Keratinocyte (primary cell): ENCODE measurements around the gene GJA9. TPM values are rescaled to one million over a fixed set of nuclear protein-coding genes. Genes with fewer than 3 reads are reported as not detected.

Source experiments
- DNase-seq: peaks from one replicate; pipeline ENCODE4 v3.0.0-alpha.2; 2011; ENCODE audit warnings: low read depth, missing footprints, low spot score
- FAIRE-seq: peaks from 2 replicates; lab custom pipeline; 2011; peaks lifted over from hg19 to GRCh38; lab: Jason Lieb, UNC
- H2AFZ ChIP-seq: 2 replicates; pipeline ENCODE4 v1.6.0; 2012; ENCODE audit warnings: low read length, control low read depth, inconsistent platforms; ENCODE audit not compliant: control insufficient read depth
- H3K27ac ChIP-seq: 2 replicates; pipeline ENCODE4 v1.5.1; 2011; ENCODE audit warnings: low read length; ENCODE audit not compliant: control insufficient read depth, insufficient read depth
- H3K27me3 ChIP-seq: 3 replicates; pipeline ENCODE4 v1.6.0; 2011; ENCODE audit warnings: low read length; ENCODE audit not compliant: control insufficient read depth, insufficient read depth; ENCODE audit errors: extremely low read depth
- H3K36me3 ChIP-seq, 2 experiments: 2 replicates in 1 of 2; 3 replicates in 1 of 2; pipeline ENCODE4 v1.5.1; 2011; ENCODE audit warnings: low read length in 2 of 2, mild to moderate bottlenecking in 1 of 2; ENCODE audit not compliant: control insufficient read depth in 2 of 2, insufficient read depth in 2 of 2; ENCODE audit errors: extremely low read depth in 1 of 2
- H3K4me1 ChIP-seq: 3 replicates; pipeline ENCODE4 v1.5.1; 2011; ENCODE audit warnings: low read length; ENCODE audit not compliant: control insufficient read depth, insufficient read depth; ENCODE audit errors: extremely low read depth
- H3K4me2 ChIP-seq: 3 replicates; pipeline ENCODE4 v1.6.0; 2011; ENCODE audit warnings: low read depth, low read length; ENCODE audit not compliant: control insufficient read depth, insufficient read depth; ENCODE audit errors: extremely low read depth
- H3K4me3 ChIP-seq, 3 experiments: fragments of 200-600 bp in 1 of 3; sonication (generic) in 1 of 3; 2 replicates in 2 of 3; 3 replicates in 1 of 3; pipeline ENCODE4 v1.5.1; 2011 to 2016; ENCODE audit warnings: low read length in 3 of 3, mild to moderate bottlenecking in 3 of 3, control low read depth in 2 of 3, inconsistent platforms in 1 of 3, low read depth in 1 of 3, mixed read lengths in 1 of 3, mixed run types in 1 of 3, moderate library complexity in 1 of 3; ENCODE audit not compliant: control insufficient read depth in 2 of 3, insufficient read depth in 2 of 3; ENCODE audit errors: extremely low read depth in 1 of 3
- H3K79me2 ChIP-seq: 2 replicates; pipeline ENCODE4 v1.6.0; 2012; ENCODE audit warnings: low read length; ENCODE audit not compliant: control insufficient read depth, insufficient read depth
- H3K9ac ChIP-seq: 3 replicates; pipeline ENCODE4 v1.6.0; 2011; ENCODE audit warnings: low read length; ENCODE audit not compliant: control insufficient read depth, insufficient read depth; ENCODE audit errors: extremely low read depth
- H3K9me1 ChIP-seq: 3 replicates; pipeline ENCODE4 v1.6.0; 2011; ENCODE audit warnings: low read length; ENCODE audit not compliant: control insufficient read depth, insufficient read depth; ENCODE audit errors: extremely low read depth
- H3K9me3 ChIP-seq: 2 replicates; pipeline ENCODE4 v1.5.1; 2012; ENCODE audit warnings: low read depth, low read length; ENCODE audit not compliant: control insufficient read depth
- H4K20me1 ChIP-seq: 3 replicates; pipeline ENCODE4 v1.6.0; 2011; ENCODE audit warnings: low read length; ENCODE audit not compliant: control insufficient read depth, insufficient read depth; ENCODE audit errors: extremely low read depth
- EZH2 ChIP-seq: IDR thresholded peaks from one replicate; pipeline ENCODE4 v1.6.1; 2012; ENCODE audit warnings: inconsistent platforms, mild to moderate bottlenecking, low read length, moderate library complexity
- dilution Hi-C: fragments of 300-500 bp; cut with MboI; formaldehyde crosslinking; loops from one replicate; pipeline ENCODE4 v1.7.0; 2020; ENCODE audit warnings: low sequenced_read_pairs; ENCODE audit not compliant: extremely low pct_ligation_motif_present
- polyA plus RNA-seq, 5 experiments: library from polyadenylated mRNA; depleted of rRNA in 3 of 5; stranded (reverse) in 3 of 5; stranded (forward) in 1 of 5; unstranded in 1 of 5; fragments of >200 nt; gene quantifications; 1 replicate in 1 of 5; 2 replicates in 3 of 5; 3 replicates in 1 of 5; pipeline versions ENCODE4 v1.2.1 to v1.2.3, GENCODE V29; 2011 to 2012; ENCODE audit warnings: missing spikeins in 2 of 5, low read depth in 1 of 5, low replicate concordance in 1 of 5
- TF ChIP-seq, protein P1 (sequence below), 3 experiments: IDR thresholded peaks in 1 of 3; conservative IDR thresholded peaks in 1 of 3; optimal IDR thresholded peaks in 1 of 3; 2 replicates in 2 of 3; 3 replicates in 1 of 3; pipeline versions ENCODE3 to v1.5.1; 2011; ENCODE audit warnings: low read length in 3 of 3, mild to moderate bottlenecking in 3 of 3, moderate library complexity in 2 of 3, control low read depth in 1 of 3, inconsistent platforms in 1 of 3; ENCODE audit not compliant: insufficient read depth in 2 of 3; ENCODE audit errors: extremely low read depth in 1 of 3

Gene GJA9
- polyA plus RNA-seq, 1 donor (not counting 4 experiments of a cell fraction or from before 2014, with no cell fraction given): 0.38 TPM

DNA sequence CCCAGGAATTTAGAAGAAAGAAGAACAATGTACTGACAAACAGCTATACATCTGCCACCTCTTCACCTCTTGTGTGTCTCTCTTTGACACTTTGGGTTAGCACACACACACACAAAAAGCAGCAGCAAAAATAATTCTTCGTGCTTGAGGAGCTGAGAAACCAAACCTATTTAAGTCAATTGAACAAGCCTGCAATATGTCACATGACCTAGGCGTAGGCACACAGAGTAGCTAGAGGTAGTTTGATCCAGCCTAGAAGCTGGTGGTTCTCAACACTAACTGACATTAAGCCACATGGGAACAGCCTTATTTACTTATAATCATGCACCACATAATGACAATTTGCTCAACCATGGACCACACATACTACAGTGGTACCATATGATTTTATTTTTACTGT, 54.1 kb downstream of the GJA9 start:
- dilution Hi-C loops: no loop called here
- H3K36me3 ChIP-seq: no peaks in the 10 kb centered on the region
- H2AFZ ChIP-seq: no peak overlapping the region
- no peak overlapping the region for H3K4me3 ChIP-seq
- DNase-seq (no peak), FAIRE-seq (no peak)
- no peaks in the 10 kb centered on the region for H3K9me3 ChIP-seq
- H3K27me3 ChIP-seq: peaks cover 3% of the 10 kb centered on the region
- H3K9ac ChIP-seq: no peak overlapping the region
- H3K4me2 ChIP-seq: no peak overlapping the region
- H3K9me1 ChIP-seq: no peaks in the 10 kb centered on the region
- H3K4me1 ChIP-seq: no peaks in the 10 kb centered on the region
- no peak overlapping the region for H3K27ac ChIP-seq
- TF ChIP-seq, protein P1, sequence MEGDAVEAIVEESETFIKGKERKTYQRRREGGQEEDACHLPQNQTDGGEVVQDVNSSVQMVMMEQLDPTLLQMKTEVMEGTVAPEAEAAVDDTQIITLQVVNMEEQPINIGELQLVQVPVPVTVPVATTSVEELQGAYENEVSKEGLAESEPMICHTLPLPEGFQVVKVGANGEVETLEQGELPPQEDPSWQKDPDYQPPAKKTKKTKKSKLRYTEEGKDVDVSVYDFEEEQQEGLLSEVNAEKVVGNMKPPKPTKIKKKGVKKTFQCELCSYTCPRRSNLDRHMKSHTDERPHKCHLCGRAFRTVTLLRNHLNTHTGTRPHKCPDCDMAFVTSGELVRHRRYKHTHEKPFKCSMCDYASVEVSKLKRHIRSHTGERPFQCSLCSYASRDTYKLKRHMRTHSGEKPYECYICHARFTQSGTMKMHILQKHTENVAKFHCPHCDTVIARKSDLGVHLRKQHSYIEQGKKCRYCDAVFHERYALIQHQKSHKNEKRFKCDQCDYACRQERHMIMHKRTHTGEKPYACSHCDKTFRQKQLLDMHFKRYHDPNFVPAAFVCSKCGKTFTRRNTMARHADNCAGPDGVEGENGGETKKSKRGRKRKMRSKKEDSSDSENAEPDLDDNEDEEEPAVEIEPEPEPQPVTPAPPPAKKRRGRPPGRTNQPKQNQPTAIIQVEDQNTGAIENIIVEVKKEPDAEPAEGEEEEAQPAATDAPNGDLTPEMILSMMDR (optimal IDR thresholded peaks at IDR 0.05 in 1 of 3, IDR thresholded peaks at IDR 0.05 in 1 of 3, conservative IDR thresholded peaks at IDR 0.05 in 1 of 3; ENCODE audit: extremely low read depth in 1 of 3, insufficient read depth in 2 of 3, low read length in 3 of 3): no peak
- TF ChIP-seq EZH2: no peak
- H3K79me2 ChIP-seq: no peaks in the 10 kb centered on the region
- no peaks in the 10 kb centered on the region for H4K20me1 ChIP-seq

DNA sequence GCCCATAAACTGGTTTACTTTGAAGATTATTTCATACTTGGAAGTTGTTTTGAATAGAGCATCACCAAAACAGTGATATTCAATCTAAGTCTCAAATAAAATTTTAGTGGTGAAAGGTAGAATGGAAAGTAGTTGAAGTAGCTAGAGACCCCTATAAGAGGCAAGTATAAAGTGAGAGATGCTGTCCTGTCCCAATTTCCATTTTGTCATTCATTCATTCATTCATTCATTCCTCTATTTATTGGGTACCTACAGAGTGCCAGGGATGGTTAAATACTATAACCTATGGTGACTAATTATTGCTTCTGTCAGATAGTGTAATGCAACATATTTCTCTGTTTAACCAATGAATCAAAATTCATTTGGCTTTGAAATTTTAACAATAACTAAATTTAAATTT, 54.5 kb downstream of the GJA9 start:
- FAIRE-seq (no peak), DNase-seq (no peak)
- Histone ChIP-seq H4K20me1 (no peaks in the 10 kb centered on the region), H2AFZ (no peak overlapping the region), H3K4me1 (no peaks in the 10 kb centered on the region), H3K9me1 (no peaks in the 10 kb centered on the region), H3K27me3 (peaks cover 3% of the 10 kb centered on the region), H3K4me2 (no peak overlapping the region), H3K27ac (no peak overlapping the region), H3K4me3 (no peak overlapping the region), H3K9me3 (no peaks in the 10 kb centered on the region), H3K9ac (no peak overlapping the region), H3K79me2 (no peaks in the 10 kb centered on the region), H3K36me3 (no peaks in the 10 kb centered on the region)
- dilution Hi-C loops: no loop called here
- no peak for TF ChIP-seq EZH2
- TF ChIP-seq, protein P1 (optimal IDR thresholded peaks at IDR 0.05 in 1 of 3, IDR thresholded peaks at IDR 0.05 in 1 of 3, conservative IDR thresholded peaks at IDR 0.05 in 1 of 3; ENCODE audit: extremely low read depth in 1 of 3, insufficient read depth in 2 of 3, low read length in 3 of 3): no peak
